Sigmoid colon (tissue), 7 donors: ENCODE measurements around the gene HELLS. TPM values are rescaled to one million over a fixed set of nuclear protein-coding genes. Genes with fewer than 3 reads are reported as not detected.

ENCODE experiments used
- DNase-seq: peaks from one replicate; pipeline ENCODE4 v3.0.0-alpha.2; 2019
- H3K27ac ChIP-seq, 4 donors: fragments of 200-600 bp; sonication (generic); one replicate each; pipeline ENCODE4 v1.5.1; 2016 to 2019; ENCODE audit warnings: mild to moderate bottlenecking in 1 of 4
- H3K27me3 ChIP-seq, 3 donors: fragments of 200-600 bp; sonication (generic); one replicate each; pipeline ENCODE4 v1.5.1; 2019; ENCODE audit warnings: mild to moderate bottlenecking in 1 of 3
- H3K36me3 ChIP-seq, 4 donors: fragments of 200-600 bp; sonication (generic); one replicate each; pipeline ENCODE4 v1.5.1; 2016 to 2019
- H3K4me1 ChIP-seq, 4 donors: fragments of 200-600 bp; sonication (generic); one replicate each; pipeline ENCODE4 v1.5.1; 2017 to 2019
- H3K4me3 ChIP-seq, 4 donors: fragments of 200-600 bp; sonication (generic); one replicate each; pipeline ENCODE4 v1.5.1; 2017 to 2019; ENCODE audit warnings: mild to moderate bottlenecking in 2 of 4, moderate library complexity in 1 of 4
- H3K9me3 ChIP-seq, 4 donors: fragments of 200-600 bp in 3 of 4; sonication (generic) in 3 of 4; one replicate each; pipeline versions ENCODE4 v1.5.1 to v1.6.1; 2013 to 2019
- CTCF ChIP-seq, 4 experiments: fragments of 450-650 bp in 3 of 4; fragments of 200-600 bp in 1 of 4; IDR thresholded peaks; one replicate each; pipeline ENCODE4 v1.5.1; 2016 to 2019; ENCODE audit warnings: antibody characterized with exemption in 4 of 4, mild to moderate bottlenecking in 3 of 4, moderate library complexity in 2 of 4
- EP300 ChIP-seq, 4 donors: sonication (generic); formaldehyde crosslinking; IDR thresholded peaks; one replicate each; pipeline ENCODE4 v1.6.1; 2017; ENCODE audit warnings: antibody characterized with exemption in 4 of 4
- POLR2A ChIP-seq, 2 donors: fragments of 450-650 bp; IDR thresholded peaks; one replicate each; pipeline ENCODE4 v1.6.1; 2016; ENCODE audit warnings: antibody characterized with exemption in 2 of 2, mild to moderate bottlenecking in 2 of 2, moderate library complexity in 2 of 2
- POLR2AphosphoS5 ChIP-seq, 4 donors: sonication (generic); formaldehyde crosslinking; IDR thresholded peaks; one replicate each; pipeline ENCODE4 v1.6.1; 2017; ENCODE audit warnings: antibody characterized with exemption in 4 of 4
- WGBS, 2 donors: extraction: QIAGEN DNeasy Blood & Tissue Kit; methylation state at CpG; one replicate each; pipeline ENCODE4 v1.1.7; 2013; 5-methylcytosine and 5-hydroxymethylcytosine counted together
- intact Hi-C: fragments of 100-400 bp; cut with DNase I; formaldehyde crosslinking; loops from one replicate; pipeline ENCODE4 v1.15.1; 2023
- polyA plus RNA-seq, 3 donors: library from polyadenylated mRNA; stranded (reverse); fragments of 200-250 nt; gene quantifications; one replicate each; pipeline ENCODE4 v1.2.3, GENCODE V29; 2013
- total RNA-seq, 4 donors: library from RNA; depleted of rRNA; stranded (reverse); fragments of >200 nt; gene quantifications; one replicate each; pipeline ENCODE4 v1.1.0, GENCODE V29; 2016
- donor health status: healthy with polysubstance abuse.
- donor health status: Bipolar disorder and iron deficiency.
- donor health status: healthy.

Gene HELLS
- total RNA-seq (10 to 100 TPM in 1 of 4 donors, 1 to 10 TPM in 2, under 1 TPM in 1; 0.99 to 11.8 (median 1.1) TPM), polyA plus RNA-seq (10 to 100 TPM in 1 of 3 donors, 1 to 10 TPM in 2; 1.6 to 11.8 (median 2.4) TPM)

DNA sequence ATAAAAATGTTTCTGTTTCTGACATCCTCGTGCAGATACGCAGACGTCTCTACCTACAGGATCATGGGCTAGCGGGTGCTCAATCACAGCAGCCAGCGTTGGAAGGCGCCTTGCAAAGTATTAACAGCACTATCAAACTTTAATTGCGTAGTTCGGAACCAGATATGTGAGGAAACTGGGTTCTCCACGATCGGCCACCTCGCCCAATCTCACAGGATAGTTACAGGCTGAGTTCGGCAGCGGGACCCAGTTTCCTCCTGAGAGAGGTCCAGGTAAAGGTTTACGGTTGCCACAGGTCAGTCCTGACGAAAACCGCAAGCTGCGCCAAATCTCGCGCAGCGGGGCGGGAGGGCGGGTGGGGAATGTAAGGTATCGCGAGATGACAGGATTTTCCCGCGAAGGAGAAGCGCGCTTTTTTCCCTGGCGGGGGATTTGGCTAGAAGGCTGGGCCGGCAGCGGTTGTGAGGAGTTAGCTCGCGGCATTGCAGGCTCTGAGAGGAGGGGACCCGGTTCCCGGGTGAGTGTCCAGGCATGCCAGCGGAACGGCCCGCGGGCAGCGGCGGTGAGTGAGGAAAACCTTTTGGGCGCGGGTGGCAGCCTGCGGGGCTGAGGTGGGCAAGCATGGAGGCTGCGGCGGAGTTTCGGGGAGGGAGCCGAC, at the start of gene HELLS:
TSS of gene HELLS (plus strand) at position 398 of the 658 bp plus-strand sequence. CDS start at position 532, 134 bp downstream.
- intact Hi-C loops = no loop called here
- DNase-seq = peak; percentile 87
- TF ChIP-seq POLR2AphosphoS5 (IDR thresholded peaks at IDR 0.05) (peak in 2 of 4 donors; percentile 14 to 50), CTCF (IDR thresholded peaks at IDR 0.05) (no peak), EP300 (IDR thresholded peaks at IDR 0.05) (no peak)

DNA sequence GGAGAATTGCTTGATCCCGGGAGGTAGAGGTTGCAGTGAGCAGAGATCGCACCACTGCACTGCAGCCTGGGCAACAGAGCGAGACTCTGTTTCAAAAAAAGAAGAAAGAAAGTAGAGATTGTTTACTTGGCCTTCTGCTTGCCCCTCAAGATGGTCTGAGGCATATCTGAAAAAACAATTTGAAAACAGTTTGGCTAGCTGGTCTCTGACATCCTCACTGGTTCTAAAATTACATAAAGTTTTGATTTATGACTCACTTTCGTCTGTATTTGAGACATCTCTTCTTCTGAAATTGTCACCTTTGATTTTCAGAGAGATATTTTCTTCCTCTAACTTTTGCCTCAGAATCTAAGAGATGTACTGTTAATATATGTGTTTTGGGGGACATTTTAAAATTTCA, 49.6 kb upstream of the HELLS start:
- Histone ChIP-seq H3K36me3 (peaks cover 0 to 10% (median 0%) of the 10 kb centered on the region in 4 donors), H3K27me3 (no peaks in the 10 kb centered on the region), H3K9me3 (no peaks in the 10 kb centered on the region), H3K4me3 (no peak overlapping the region), H3K27ac (no peak overlapping the region), H3K4me1 (no peaks in the 10 kb centered on the region)
- WGBS, 2 donors = 86 to 91% methylated on average over 4 of the region's 4 CpGs
- no peak for DNase-seq
- intact Hi-C loops = no loop called here
- TF ChIP-seq EP300 (IDR thresholded peaks at IDR 0.05) (no peak), CTCF (IDR thresholded peaks at IDR 0.05) (no peak), POLR2AphosphoS5 (IDR thresholded peaks at IDR 0.05) (no peak), POLR2A (IDR thresholded peaks at IDR 0.05) (no peak)

More for the DNA sequence above, at the start of gene HELLS:
- Histone ChIP-seq H3K4me3 (peak within 1 kb of the TSS; percentile 51 to 66 (median 62)), H3K9me3 (no peaks in the 10 kb centered on the region), H3K36me3 (no peaks in the 10 kb centered on the region), H3K4me1 (peaks cover 0 to 19% (median 16%) of the 10 kb centered on the region in 4 donors), H3K27ac (peak within 1 kb of the TSS; percentile 69 to 74 (median 72)), H3K27me3 (peaks cover 0 to 5% (median 0%) of the 10 kb centered on the region in 3 donors)
- 0% methylated on average over 48 of the region's 48 CpGs for WGBS, 2 donors

- intact Hi-C loops = no loop called here
- H3K9me3 ChIP-seq = no peaks in the 10 kb centered on the region
- no peak overlapping the region for H3K4me3 ChIP-seq
- 33 to 62% methylated on average over 3 of the region's 3 CpGs for WGBS, 2 donors
- H3K36me3 ChIP-seq = peaks cover 0 to 11% (median 0%) of the 10 kb centered on the region in 4 donors
- no peaks in the 10 kb centered on the region for H3K27me3 ChIP-seq
- no peaks in the 10 kb centered on the region for H3K4me1 ChIP-seq
- H3K27ac ChIP-seq = no peak overlapping the region
- TF ChIP-seq CTCF (IDR thresholded peaks at IDR 0.05) (no peak), POLR2A (IDR thresholded peaks at IDR 0.05) (no peak), POLR2AphosphoS5 (IDR thresholded peaks at IDR 0.05) (no peak), EP300 (IDR thresholded peaks at IDR 0.05) (no peak)
- DNase-seq = no peak
These were observed 48.9 kb upstream of the HELLS start for GRCh38 chr10:94496646-94497045.

DNA sequence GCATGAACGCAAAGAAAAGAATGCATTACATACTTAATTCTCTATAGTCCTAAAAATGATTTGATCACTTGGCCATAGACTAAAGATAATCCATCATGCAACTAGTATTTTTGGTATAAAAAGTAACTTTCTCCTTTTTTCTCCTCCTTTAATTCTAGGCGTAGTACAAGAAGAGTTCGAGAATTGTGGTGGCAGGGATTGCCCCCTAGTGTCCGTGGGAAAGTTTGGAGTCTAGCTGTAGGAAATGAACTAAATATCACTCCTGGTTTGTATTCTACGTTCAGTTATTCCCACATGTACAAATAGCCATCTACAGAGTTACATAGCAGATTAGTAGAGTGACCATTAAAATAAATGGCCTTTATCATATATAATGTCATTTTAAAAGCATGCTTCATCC, 45.5 kb upstream of the HELLS start:
- Histone ChIP-seq H3K36me3 (peaks cover 0 to 11% (median 0%) of the 10 kb centered on the region in 4 donors), H3K4me3 (no peak overlapping the region), H3K9me3 (no peaks in the 10 kb centered on the region), H3K27me3 (no peaks in the 10 kb centered on the region), H3K27ac (no peak overlapping the region), H3K4me1 (no peaks in the 10 kb centered on the region)
- no peak for TF ChIP-seq POLR2A (IDR thresholded peaks at IDR 0.05)
- TF ChIP-seq POLR2AphosphoS5 (IDR thresholded peaks at IDR 0.05) = no peak
- TF ChIP-seq EP300 (IDR thresholded peaks at IDR 0.05) = no peak
- no peak for TF ChIP-seq CTCF (IDR thresholded peaks at IDR 0.05)
- intact Hi-C loops = no loop called here
- 83 to 90% methylated on average over 5 of the region's 5 CpGs for WGBS, 2 donors
- DNase-seq = no peak
